Measurements from ENCODE around the gene CADPS. TPM values are rescaled to one million over a fixed set of nuclear protein-coding genes. Genes with fewer than 3 reads are reported as not detected.

Gene CADPS
- polyA plus RNA-seq, 3 donors, result not detected

- H3K9ac ChIP-seq (ENCODE audit: insufficient read depth, low read length, poor library complexity, severe bottlenecking), result no peak overlapping the region
- no peak for DNase-seq
- no peaks in the 10 kb centered on the region for H3K27me3 ChIP-seq (ENCODE audit: control insufficient read depth in 2 of 2, insufficient read depth in 2 of 2, low read length in 2 of 2)
- no peaks in the 10 kb centered on the region for H4K20me1 ChIP-seq (ENCODE audit: insufficient read depth, low read length)
- H3K4me2 ChIP-seq (replicated peaks; ENCODE audit: extremely low read depth, low read length, poor library complexity, severe bottlenecking), result no peak overlapping the region
- no peak for TF ChIP-seq CTCF (IDR thresholded peaks at IDR 0.05)
- 100% methylated on average over 1 of the region's 1 CpG for WGBS (ENCODE audit: insufficient coverage)
- no peak overlapping the region for H3K27ac ChIP-seq (ENCODE audit: low read depth in 1 of 2, low read length in 2 of 2)
- no peaks in the 10 kb centered on the region for H3K9me3 ChIP-seq (replicated peaks in 1 of 2; ENCODE audit: control insufficient read depth in 1 of 2, insufficient read depth in 1 of 2, low read length in 2 of 2)
- Mint-ChIP-seq H3K36me3 (no peaks in the 10 kb centered on the region), H3K4me1 (no peaks in the 10 kb centered on the region), H3K9me3 (no peaks in the 10 kb centered on the region), H3K4me3 (no peak overlapping the region), H3K27ac (peak overlapping the region in 2 of 7 donors; percentile 4 to 61), H3K27me3 (ENCODE audit: low read depth in 3 of 3) (peaks cover 0 to 2% (median 2%) of the 10 kb centered on the region in 3 donors)
- no peak overlapping the region for H2AFZ ChIP-seq (ENCODE audit: insufficient read depth, low read depth, low read length, poor library complexity, severe bottlenecking)
- intact Hi-C loops (cut with micrococcal nuclease), result no loop called here
- H3K79me2 ChIP-seq (ENCODE audit: insufficient read depth, low read length), result no peaks in the 10 kb centered on the region
- H3K36me3 ChIP-seq (replicated peaks in 1 of 2; ENCODE audit: control insufficient read depth in 1 of 2, insufficient read depth in 2 of 2, low read length in 2 of 2), result no peaks in the 10 kb centered on the region
- no peak overlapping the region for H3K4me3 ChIP-seq (replicated peaks in 1 of 3; ENCODE audit: low read depth in 2 of 3, low read length in 3 of 3)
- H3K4me1 ChIP-seq (ENCODE audit: control insufficient read depth in 1 of 2, insufficient read depth in 2 of 2, low read length in 2 of 2), result no peaks in the 10 kb centered on the region
Observed at GRCh38 chr3:62669161-62669560, 206.1 kb downstream of the CADPS start.

DNA sequence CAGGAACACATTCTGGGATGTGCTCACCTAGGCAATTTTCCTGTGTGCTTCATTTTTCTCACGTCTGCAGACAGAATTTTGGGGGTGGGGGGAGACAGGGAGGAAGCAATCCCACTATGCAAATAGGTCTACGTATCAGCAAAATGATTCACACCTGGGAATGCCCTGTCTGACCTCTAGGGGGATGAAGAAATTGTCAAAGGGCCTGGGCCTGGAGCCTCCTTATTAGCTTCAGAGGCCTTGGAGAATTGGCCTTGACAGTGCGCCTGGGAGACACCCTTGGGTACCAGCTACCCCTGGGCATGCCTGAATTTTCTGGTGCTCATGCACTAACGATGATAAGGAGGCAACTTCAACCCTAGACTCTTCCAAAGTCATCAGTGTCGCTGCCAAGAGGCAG, 207.5 kb downstream of the CADPS start:
- no peak for TF ChIP-seq CTCF (IDR thresholded peaks at IDR 0.05)
- H3K4me3 Mint-ChIP-seq, result no peak overlapping the region
- no peaks in the 10 kb centered on the region for H3K4me1 Mint-ChIP-seq
- Histone ChIP-seq H3K9me3 (replicated peaks in 1 of 2; ENCODE audit: control insufficient read depth in 1 of 2, insufficient read depth in 1 of 2, low read length in 2 of 2) (no peaks in the 10 kb centered on the region), H3K4me1 (ENCODE audit: control insufficient read depth in 1 of 2, insufficient read depth in 2 of 2, low read length in 2 of 2) (no peaks in the 10 kb centered on the region), H3K36me3 (replicated peaks in 1 of 2; ENCODE audit: control insufficient read depth in 1 of 2, insufficient read depth in 2 of 2, low read length in 2 of 2) (no peaks in the 10 kb centered on the region), H2AFZ (ENCODE audit: insufficient read depth, low read depth, low read length, poor library complexity, severe bottlenecking) (no peak overlapping the region), H4K20me1 (ENCODE audit: insufficient read depth, low read length) (no peaks in the 10 kb centered on the region), H3K27me3 (ENCODE audit: control insufficient read depth in 2 of 2, insufficient read depth in 2 of 2, low read length in 2 of 2) (no peaks in the 10 kb centered on the region), H3K27ac (ENCODE audit: low read depth in 1 of 2, low read length in 2 of 2) (no peak overlapping the region), H3K9ac (ENCODE audit: insufficient read depth, low read length, poor library complexity, severe bottlenecking) (no peak overlapping the region), H3K4me3 (replicated peaks in 1 of 3; ENCODE audit: low read depth in 2 of 3, low read length in 3 of 3) (no peak overlapping the region), H3K79me2 (ENCODE audit: insufficient read depth, low read length) (no peaks in the 10 kb centered on the region), H3K4me2 (replicated peaks; ENCODE audit: extremely low read depth, low read length, poor library complexity, severe bottlenecking) (no peak overlapping the region)
- intact Hi-C loops (cut with micrococcal nuclease), result no loop called here
- peaks cover 0 to 2% (median 2%) of the 10 kb centered on the region in 3 donors for H3K27me3 Mint-ChIP-seq (ENCODE audit: low read depth in 3 of 3)
- H3K36me3 Mint-ChIP-seq, result no peaks in the 10 kb centered on the region
- H3K27ac Mint-ChIP-seq, result no peak overlapping the region
- WGBS (ENCODE audit: insufficient coverage), result 91% methylated on average over 2 of the region's 5 CpGs
- DNase-seq, result no peak
- no peaks in the 10 kb centered on the region for H3K9me3 Mint-ChIP-seq
